Activated CD4-positive, alpha-beta T cell treated with anti-CD3 and anti-CD28 coated beads, Interleukin-2, amount 10 ng/mL, durations not matched to agents 7 days and 5 days (primary cell): ENCODE results near the gene HAPLN2. TPM values are rescaled to one million over a fixed set of nuclear protein-coding genes. Genes with fewer than 3 reads are reported as not detected.
"Not testable (repeated sequence)": the region's sequence is repeated elsewhere in the genome, so short reads cannot be mapped to it uniquely, and the experiment has no call there.

Experiments
- CTCF ChIA-PET: fragments of 350-600 bp; sonication (Branson Sonifier 250); formaldehyde crosslinking; loops from one replicate; lab custom pipeline; 2021; ENCODE audit warnings: antibody characterized with exemption; lab: Charles Lee
- POLR2A ChIA-PET: fragments of 350-600 bp; sonication (Branson Sonifier 250); formaldehyde crosslinking; loops from one replicate; lab custom pipeline; 2021; ENCODE audit warnings: antibody characterized with exemption; lab: Charles Lee
- DNase-seq: peaks from one replicate; pipeline ENCODE4 v3.0.0-alpha.2; 2020
- H3K27ac Mint-ChIP-seq: one replicate; pipeline ENCODE4 v1.8.0; 2021; ENCODE audit warnings: mild to moderate bottlenecking, moderate library complexity, mixed read lengths
- H3K27me3 Mint-ChIP-seq: one replicate; pipeline ENCODE4 v1.8.0; 2021; ENCODE audit warnings: mixed read lengths
- H3K36me3 Mint-ChIP-seq: one replicate; pipeline ENCODE4 v1.8.0; 2021; ENCODE audit warnings: low read depth, mixed read lengths
- H3K4me1 Mint-ChIP-seq: one replicate; pipeline ENCODE4 v1.8.0; 2021; ENCODE audit warnings: mixed read lengths
- H3K4me3 Mint-ChIP-seq: one replicate; pipeline ENCODE4 v1.8.0; 2021; ENCODE audit warnings: mild to moderate bottlenecking, moderate library complexity, mixed read lengths
- H3K9me3 Mint-ChIP-seq: one replicate; pipeline ENCODE4 v1.8.0; 2021; ENCODE audit warnings: mixed read lengths
- total RNA-seq, 2 experiments: library from RNA; stranded (reverse); gene quantifications; one replicate each; pipeline ENCODE4 v1.2.3, GENCODE V29; 2021

Gene HAPLN2
- total RNA-seq, 2 experiments from 2014 or later: 0.62 TPM; not detected in 1

- no peaks in the 10 kb centered on the region for H3K27me3 Mint-ChIP-seq
- no peak for DNase-seq
- H3K9me3 Mint-ChIP-seq: no peaks in the 10 kb centered on the region
- H3K4me3 Mint-ChIP-seq: no peak overlapping the region
- no peak overlapping the region for H3K27ac Mint-ChIP-seq
- POLR2A ChIA-PET: no interaction called here
- peaks cover 24% of the 10 kb centered on the region for H3K36me3 Mint-ChIP-seq
- peaks cover 28% of the 10 kb centered on the region for H3K4me1 Mint-ChIP-seq
- CTCF ChIA-PET: interaction anchor here (0.9 to 1.7 kb wide), 6 partner anchors 10 to 207 kb away, joined by 3 to 5 read pairs (median 3); partner anchors contain the start of gene MEF2D
Measured at GRCh38 chr1:156593661-156593989, 25.6 kb upstream of the HAPLN2 start.

- ChIA-PET CTCF (interaction anchor here (0.7 to 1.7 kb wide), 7 partner anchors 9 to 208 kb away, joined by 3 to 5 read pairs (median 3); partner anchors contain the start of gene MEF2D), POLR2A (no interaction called here)
- DNase-seq: no peak
- H3K36me3 Mint-ChIP-seq: peaks cover 28% of the 10 kb centered on the region
- H3K9me3 Mint-ChIP-seq: no peaks in the 10 kb centered on the region
- no peak overlapping the region for H3K27ac Mint-ChIP-seq
- no peaks in the 10 kb centered on the region for H3K27me3 Mint-ChIP-seq
- H3K4me3 Mint-ChIP-seq: no peak overlapping the region
- H3K4me1 Mint-ChIP-seq: peaks cover 33% of the 10 kb centered on the region
Measured at GRCh38 chr1:156594190-156594589, 25.0 kb upstream of the HAPLN2 start.

- Mint-ChIP-seq H3K27ac (no peak overlapping the region), H3K27me3 (no peaks in the 10 kb centered on the region), H3K4me1 (peaks cover 40% of the 10 kb centered on the region), H3K4me3 (no peak overlapping the region), H3K9me3 (no peaks in the 10 kb centered on the region), H3K36me3 (peaks cover 28% of the 10 kb centered on the region)
- CTCF ChIA-PET: interaction anchor here (1.5 kb wide), 1 partner anchor 209 kb away, joined by 3 read pairs; no protein-coding TSS in a partner anchor
- no peak for DNase-seq
- POLR2A ChIA-PET: no interaction called here
Measured at GRCh38 chr1:156595016-156595415, 24.2 kb upstream of the HAPLN2 start.

- Mint-ChIP-seq H3K9me3 (no peaks in the 10 kb centered on the region), H3K27me3 (no peaks in the 10 kb centered on the region), H3K36me3 (peaks cover 29% of the 10 kb centered on the region), H3K4me3 (no peak overlapping the region), H3K4me1 (peaks cover 38% of the 10 kb centered on the region), H3K27ac (no peak overlapping the region)
- DNase-seq: no peak
- ChIA-PET CTCF (interaction anchor here (0.6 to 1.3 kb wide), 2 partner anchors 12 to 24 kb away, joined by 3 to 6 read pairs; no protein-coding TSS in a partner anchor), POLR2A (no interaction called here)
Measured at GRCh38 chr1:156596426-156596825, 22.8 kb upstream of the HAPLN2 start.

- DNase-seq: no peak
- H3K27ac Mint-ChIP-seq: no peak overlapping the region
- POLR2A ChIA-PET: no interaction called here
- H3K9me3 Mint-ChIP-seq: no peaks in the 10 kb centered on the region
- H3K27me3 Mint-ChIP-seq: no peaks in the 10 kb centered on the region
- H3K36me3 Mint-ChIP-seq: peaks cover 25% of the 10 kb centered on the region
- H3K4me1 Mint-ChIP-seq: peaks cover 41% of the 10 kb centered on the region
- CTCF ChIA-PET: interaction anchor here (0.6 to 2.4 kb wide), 3 partner anchors 22 to 117 kb away, joined by 3 to 5 read pairs (median 4); no protein-coding TSS in a partner anchor
- H3K4me3 Mint-ChIP-seq: no peak overlapping the region
Measured at GRCh38 chr1:156598125-156598524, 21.1 kb upstream of the HAPLN2 start.

GRCh38 chr1:156598731-156599432, 20.3 kb upstream of the HAPLN2 start:
- Mint-ChIP-seq H3K9me3 (no peaks in the 10 kb centered on the region), H3K4me3 (no peak overlapping the region), H3K27ac (no peak overlapping the region), H3K36me3 (peaks cover 25% of the 10 kb centered on the region), H3K4me1 (peaks cover 39% of the 10 kb centered on the region), H3K27me3 (no peaks in the 10 kb centered on the region)
- ChIA-PET CTCF (interaction anchor here (0.6 to 2.4 kb wide), 5 partner anchors 10 to 153 kb away, joined by 3 to 9 read pairs (median 4); no protein-coding TSS in a partner anchor), POLR2A (no interaction called here)
- no peak for DNase-seq

- Mint-ChIP-seq H3K27ac (no peak overlapping the region), H3K4me1 (peaks cover 39% of the 10 kb centered on the region), H3K4me3 (peak overlapping the region; percentile 96), H3K27me3 (no peaks in the 10 kb centered on the region), H3K9me3 (no peaks in the 10 kb centered on the region), H3K36me3 (peaks cover 24% of the 10 kb centered on the region)
- CTCF ChIA-PET: interaction anchor here (0.6 to 2.4 kb wide), 6 partner anchors 11 to 154 kb away, joined by 3 to 9 read pairs (median 4); no protein-coding TSS in a partner anchor
- POLR2A ChIA-PET: interaction anchor here (0.5 kb wide), 1 partner anchor 22 kb away, joined by 3 read pairs; no protein-coding TSS in a partner anchor
- DNase-seq: no peak
Measured at GRCh38 chr1:156599811-156600210, 19.4 kb upstream of the HAPLN2 start.

GRCh38 chr1:156600733-156601121, 18.5 kb upstream of the HAPLN2 start:
- H3K36me3 Mint-ChIP-seq: peaks cover 16% of the 10 kb centered on the region
- POLR2A ChIA-PET: no interaction called here
- no peaks in the 10 kb centered on the region for H3K27me3 Mint-ChIP-seq
- peaks cover 36% of the 10 kb centered on the region for H3K4me1 Mint-ChIP-seq
- CTCF ChIA-PET: interaction anchor here (1.1 to 2.4 kb wide), 2 partner anchors 119 to 155 kb away, joined by 5 to 9 read pairs; no protein-coding TSS in a partner anchor
- H3K4me3 Mint-ChIP-seq: peak overlapping the region; percentile 96
- no peaks in the 10 kb centered on the region for H3K9me3 Mint-ChIP-seq
- DNase-seq: no peak
- H3K27ac Mint-ChIP-seq: peak overlapping the region; percentile 91

- peak; percentile 88 for DNase-seq
- Mint-ChIP-seq H3K4me1 (peaks cover 36% of the 10 kb centered on the region), H3K27me3 (no peaks in the 10 kb centered on the region), H3K27ac (peak within 1 kb of the TSS; percentile 91), H3K9me3 (no peaks in the 10 kb centered on the region), H3K36me3 (peaks cover 16% of the 10 kb centered on the region), H3K4me3 (peak within 1 kb of the TSS; percentile 96)
- ChIA-PET CTCF (interaction anchor here (0.6 to 2.4 kb wide), 4 partner anchors 120 to 607 kb away, joined by 3 to 9 read pairs (median 6); no protein-coding TSS in a partner anchor), POLR2A (interaction anchor here (0.6 kb wide), 2 partner anchors 77 to 116 kb away, joined by 4 to 6 read pairs; no protein-coding TSS in a partner anchor)
Measured at GRCh38 chr1:156601122-156601830, 17.9 kb upstream of the HAPLN2 start, which contains the start of gene GPATCH4. Gene GPATCH4, minus strand, starts transcription at chr1:156601479.

- DNase-seq: no peak
- H3K4me3 Mint-ChIP-seq: peak overlapping the region; percentile 96
- peak overlapping the region; percentile 91 for H3K27ac Mint-ChIP-seq
- ChIA-PET POLR2A (interaction anchor here (0.6 kb wide), 2 partner anchors 76 to 117 kb away, joined by 4 to 6 read pairs; no protein-coding TSS in a partner anchor), CTCF (interaction anchor here (0.6 kb wide), 1 partner anchor 474 kb away, joined by 3 read pairs; no protein-coding TSS in a partner anchor)
- peaks cover 3% of the 10 kb centered on the region for H3K27me3 Mint-ChIP-seq
- H3K9me3 Mint-ChIP-seq: no peaks in the 10 kb centered on the region
- peaks cover 36% of the 10 kb centered on the region for H3K4me1 Mint-ChIP-seq
- H3K36me3 Mint-ChIP-seq: peaks cover 13% of the 10 kb centered on the region
Measured at GRCh38 chr1:156601892-156602291, 17.3 kb upstream of the HAPLN2 start.

GRCh38 chr1:156602557-156602993, 16.6 kb upstream of the HAPLN2 start:
- peaks cover 36% of the 10 kb centered on the region for H3K4me1 Mint-ChIP-seq
- CTCF ChIA-PET: no interaction called here
- H3K4me3 Mint-ChIP-seq: peak overlapping the region; percentile 54
- peaks cover 4% of the 10 kb centered on the region for H3K27me3 Mint-ChIP-seq
- H3K27ac Mint-ChIP-seq: no peak overlapping the region
- H3K9me3 Mint-ChIP-seq: no peaks in the 10 kb centered on the region
- H3K36me3 Mint-ChIP-seq: peaks cover 9% of the 10 kb centered on the region
- peak; percentile 34 for DNase-seq
- POLR2A ChIA-PET: no interaction called here

GRCh38 chr1:156607344-156607743, 11.9 kb upstream of the HAPLN2 start:
- POLR2A ChIA-PET, H3K27ac Mint-ChIP-seq, H3K36me3 Mint-ChIP-seq, DNase-seq, H3K4me3 Mint-ChIP-seq, H3K4me1 Mint-ChIP-seq, H3K9me3 Mint-ChIP-seq, CTCF ChIA-PET: not testable (repeated sequence)
- peaks cover 14% of the 10 kb centered on the region for H3K27me3 Mint-ChIP-seq
